ENCODE measurements around the gene CACNA1C.

Gene CACNA1C

GRCh38 chr12:2643576-2644135 is 590.9 kb downstream of the CACNA1C start:
- DNase-seq (ENCODE audit: low read depth in 2 of 2): no peak

DNA sequence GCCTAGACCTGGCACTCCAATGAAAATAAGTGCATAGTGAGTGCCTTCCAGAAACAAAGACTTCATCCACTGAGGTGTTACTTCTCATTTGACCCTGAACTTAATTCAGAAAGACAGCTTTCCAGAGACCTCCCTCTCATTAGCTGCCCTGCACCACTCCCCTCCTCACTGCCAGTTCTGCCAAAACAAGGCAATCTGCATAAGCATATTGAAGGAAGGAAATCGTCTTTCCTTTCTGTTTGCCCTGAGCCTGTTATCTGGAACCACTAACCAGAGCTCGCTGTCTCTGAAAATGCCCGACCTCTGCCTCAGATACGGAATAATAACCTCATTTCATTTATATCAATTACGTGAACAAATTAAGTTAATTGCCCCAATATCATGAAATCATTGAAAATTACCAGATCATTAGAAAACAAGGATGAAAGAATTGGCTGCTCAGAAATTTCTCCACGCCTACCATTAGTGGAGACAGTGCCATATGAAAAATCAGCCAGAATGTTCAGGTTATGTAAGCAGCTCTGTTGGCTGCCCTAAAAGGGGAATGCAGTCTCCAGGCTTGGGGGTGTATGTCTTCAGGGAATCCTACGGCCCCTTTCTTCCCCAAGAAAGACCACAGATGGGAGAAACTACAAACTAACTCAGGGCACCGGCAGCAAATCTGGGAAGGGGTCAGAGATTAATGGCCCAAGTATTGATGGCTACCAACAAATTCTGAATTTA is 592.1 kb downstream of the CACNA1C start:
- DNase-seq (ENCODE audit: low read depth in 2 of 2): no peak

DNA sequence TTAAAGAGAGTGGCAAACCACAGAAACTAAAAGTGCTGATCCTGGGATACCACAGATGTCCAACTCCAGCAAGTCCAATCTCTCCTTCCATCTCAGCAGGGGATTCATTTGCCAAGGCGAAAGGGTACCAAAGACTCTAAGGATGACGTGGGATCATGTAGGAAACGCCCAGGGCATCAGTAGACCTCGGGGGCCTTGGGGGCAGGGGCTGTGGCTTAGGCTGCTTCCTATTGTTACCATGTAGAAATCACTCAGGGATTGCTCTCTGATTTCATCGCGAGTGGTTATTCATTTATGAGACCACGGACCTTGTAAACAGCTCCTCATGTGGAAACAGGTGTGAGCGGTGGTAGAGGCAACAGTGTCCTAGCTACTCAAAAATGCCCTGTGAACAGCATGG is 592.7 kb downstream of the CACNA1C start:
- DNase-seq (ENCODE audit: low read depth in 2 of 2): no peak

DNA sequence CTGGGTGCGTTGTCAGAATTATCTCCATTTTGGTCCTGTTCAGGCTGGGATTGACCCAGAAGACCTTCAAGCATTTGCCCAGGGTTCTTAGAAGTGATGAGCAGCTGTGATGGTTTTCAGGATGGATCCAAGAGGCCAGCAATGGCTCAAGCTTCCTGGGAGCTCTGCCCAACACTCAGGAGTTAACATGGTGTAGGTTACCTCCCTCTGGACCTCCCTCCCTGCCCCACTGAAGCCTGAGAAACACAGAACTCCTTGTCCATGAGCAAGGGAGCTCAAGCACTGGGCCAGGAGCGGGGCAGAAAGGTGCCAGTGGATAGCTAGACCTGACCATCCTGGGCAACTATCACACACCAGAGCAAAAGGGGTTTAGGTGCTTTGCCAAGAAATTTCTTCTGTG is 593.6 kb downstream of the CACNA1C start:
- DNase-seq (ENCODE audit: low read depth in 2 of 2): no peak

- DNase-seq (ENCODE audit: low read depth in 2 of 2): no peak
Measured at GRCh38 chr12:2647186-2647585, 594.4 kb downstream of the CACNA1C start.

DNA sequence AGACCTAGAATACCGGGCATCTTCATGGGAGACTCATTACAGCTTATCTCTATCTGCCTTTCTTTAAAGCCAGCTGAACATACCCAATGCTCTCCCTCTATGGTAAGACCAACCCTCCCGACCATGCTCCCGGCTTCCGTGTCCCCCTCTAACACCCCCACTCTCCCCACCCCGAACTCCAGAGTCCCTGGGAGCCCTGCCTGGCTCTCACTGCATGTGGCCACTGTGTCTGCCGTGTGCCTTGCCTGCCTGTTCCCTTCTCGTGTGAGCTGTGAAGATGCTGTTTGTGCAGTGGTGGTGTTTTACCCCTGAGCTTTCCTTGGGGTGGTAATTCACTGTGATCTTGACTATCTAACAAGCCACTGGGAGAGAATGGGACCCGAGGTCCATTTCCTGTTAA is 595.6 kb downstream of the CACNA1C start:
- DNase-seq (ENCODE audit: low read depth in 2 of 2): no peak

- no peak for DNase-seq (ENCODE audit: low read depth in 2 of 2)
Measured at GRCh38 chr12:2649201-2650030, 596.6 kb downstream of the CACNA1C start.

- no peak for DNase-seq (ENCODE audit: low read depth in 2 of 2)
Measured at GRCh38 chr12:2650261-2651067, 597.7 kb downstream of the CACNA1C start.

DNA sequence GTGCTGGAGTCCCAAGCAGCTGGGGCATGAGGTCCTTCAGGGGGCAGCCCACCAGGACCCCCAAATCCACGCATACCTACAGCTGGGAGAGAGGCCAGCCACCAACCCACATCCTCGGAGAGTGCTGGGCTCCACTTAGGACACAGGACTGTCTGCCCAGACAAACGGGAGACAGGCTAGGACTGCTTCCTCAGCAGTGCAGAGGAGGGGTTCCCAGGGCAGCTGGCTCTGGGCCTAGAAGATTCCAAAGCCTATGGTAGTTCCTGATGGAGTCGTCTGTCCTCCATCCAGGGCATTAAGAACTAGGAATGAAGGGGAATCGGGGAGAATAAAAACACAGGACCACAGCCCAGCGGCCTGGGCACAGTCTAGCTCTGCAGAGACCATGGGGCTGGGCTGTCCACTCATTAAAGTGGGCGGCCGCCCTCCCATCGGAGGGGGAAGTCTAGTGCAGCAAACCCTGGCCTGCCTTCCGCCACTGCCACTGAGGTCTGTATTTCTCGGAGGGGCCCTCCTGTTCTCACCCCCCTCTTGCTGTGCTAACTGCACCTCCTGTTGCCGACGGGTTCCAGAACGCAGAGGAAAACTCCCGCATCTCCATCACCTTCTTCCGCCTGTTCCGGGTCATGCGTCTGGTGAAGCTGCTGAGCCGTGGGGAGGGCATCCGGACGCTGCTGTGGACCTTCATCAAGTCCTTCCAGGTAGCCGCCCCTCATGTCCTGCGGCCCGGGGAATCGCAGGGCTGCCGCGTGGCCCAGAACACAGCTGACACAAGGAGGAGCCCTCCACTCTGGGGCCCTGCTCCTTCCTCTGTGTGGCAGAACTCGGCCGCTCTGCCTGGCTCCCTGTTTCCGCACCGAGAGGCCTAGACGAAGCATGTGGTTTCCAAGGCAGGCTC is 598.5 kb downstream of the CACNA1C start:
- no peak for DNase-seq (ENCODE audit: low read depth in 2 of 2)

GRCh38 chr12:2652011-2652400 is 599.2 kb downstream of the CACNA1C start:
- DNase-seq (ENCODE audit: low read depth in 2 of 2): no peak

DNA sequence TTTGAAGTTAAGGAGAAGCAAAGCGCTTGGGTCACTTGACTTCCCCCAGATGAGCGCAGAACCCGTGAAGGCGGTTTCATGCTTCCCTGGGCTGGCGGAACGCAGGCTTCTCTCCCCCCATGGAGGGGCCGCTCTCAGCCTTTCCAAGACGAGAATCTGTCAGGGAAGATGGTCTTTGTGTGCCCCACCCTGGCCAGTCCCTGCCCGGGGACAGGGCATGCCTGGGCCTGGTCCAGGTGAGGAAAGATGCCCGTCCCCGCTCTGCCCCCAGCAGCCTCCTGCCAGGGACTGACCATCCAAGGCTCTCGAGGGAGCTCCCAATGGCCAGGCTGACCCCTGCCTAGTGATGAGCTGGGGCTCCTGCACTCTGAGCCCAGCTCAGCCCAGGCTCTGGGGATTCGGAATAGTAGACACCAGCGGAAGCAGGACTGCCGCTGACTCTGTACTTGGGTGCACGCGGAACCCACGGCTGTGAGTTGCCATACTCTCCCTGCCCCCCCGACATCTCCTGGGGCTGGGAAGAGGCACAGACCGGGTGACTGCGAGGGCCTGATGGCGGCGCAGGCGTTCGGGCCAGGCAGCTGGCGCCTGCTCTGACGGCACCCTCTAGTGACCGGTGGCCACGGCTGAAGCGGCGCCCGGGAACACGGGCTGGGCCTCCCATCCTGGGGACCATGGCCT is 599.8 kb downstream of the CACNA1C start:
- no peak for DNase-seq (ENCODE audit: low read depth in 2 of 2)

- DNase-seq (ENCODE audit: low read depth in 2 of 2): no peak
Measured at GRCh38 chr12:2653461-2653965, 600.7 kb downstream of the CACNA1C start.

DNA sequence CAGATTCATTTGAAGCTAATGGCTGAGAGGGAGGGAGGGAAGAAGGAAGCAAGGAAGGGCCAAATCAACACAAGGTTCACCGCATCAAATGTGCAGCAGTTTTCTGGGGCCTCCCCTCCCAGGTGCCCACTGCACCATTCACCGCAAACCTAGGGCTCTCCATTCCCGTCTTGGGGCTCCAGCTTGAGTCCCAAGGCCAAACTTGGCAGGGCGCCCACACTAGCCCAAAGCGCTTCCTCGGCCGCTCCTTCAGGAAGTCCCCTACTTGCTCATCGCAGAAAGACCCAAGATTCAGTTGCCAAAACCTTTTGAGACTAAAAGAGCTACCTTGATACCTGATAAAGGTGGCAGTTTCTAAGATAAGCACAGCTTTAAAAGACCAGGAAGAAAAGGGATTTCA is 601.5 kb downstream of the CACNA1C start:
- DNase-seq (ENCODE audit: low read depth in 2 of 2): no peak

DNA sequence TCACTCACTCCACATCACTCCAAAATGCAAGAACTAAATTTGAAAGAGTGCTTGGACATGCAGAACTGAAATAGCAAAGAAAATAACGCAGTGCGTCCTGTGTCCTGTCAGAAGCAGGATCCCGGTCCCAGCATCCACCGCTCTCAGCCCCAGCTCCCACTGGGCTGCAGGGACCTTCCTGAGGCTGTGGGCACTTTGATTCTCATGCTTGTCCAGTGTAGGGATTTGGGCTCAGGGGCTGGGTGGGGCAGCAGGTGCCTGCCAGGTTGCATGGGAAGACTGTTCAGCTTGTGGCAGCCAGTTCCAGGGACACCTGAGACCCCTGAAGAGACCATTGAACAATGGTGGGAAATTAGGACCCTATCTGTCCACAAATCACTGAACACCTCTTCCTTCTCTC is 602.0 kb downstream of the CACNA1C start:
- no peak for DNase-seq (ENCODE audit: low read depth in 2 of 2)

- no peak for DNase-seq (ENCODE audit: low read depth in 2 of 2)
Measured at GRCh38 chr12:2662524-2662923, 609.7 kb downstream of the CACNA1C start.

- DNase-seq (ENCODE audit: low read depth in 2 of 2): no peak
Measured at GRCh38 chr12:2664721-2665577, 612.2 kb downstream of the CACNA1C start.

DNA sequence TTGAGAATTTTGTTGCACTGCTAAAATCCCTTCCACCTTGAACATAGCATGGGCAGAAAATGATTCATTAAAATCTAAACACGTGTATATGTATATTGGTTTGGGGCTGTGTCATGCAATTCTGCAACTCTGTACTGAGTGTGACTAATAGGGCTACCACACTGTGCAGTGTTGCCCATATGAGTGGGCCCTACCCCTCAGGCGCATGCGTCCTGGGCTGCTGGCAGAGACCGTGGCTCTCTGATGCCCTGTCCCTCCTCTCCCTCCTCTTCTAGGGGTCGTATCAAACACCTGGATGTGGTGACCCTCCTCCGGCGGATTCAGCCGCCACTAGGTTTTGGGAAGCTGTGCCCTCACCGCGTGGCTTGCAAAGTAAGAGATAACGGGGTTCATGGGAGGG is 613.6 kb downstream of the CACNA1C start:
- DNase-seq (ENCODE audit: low read depth in 2 of 2): no peak

DNA sequence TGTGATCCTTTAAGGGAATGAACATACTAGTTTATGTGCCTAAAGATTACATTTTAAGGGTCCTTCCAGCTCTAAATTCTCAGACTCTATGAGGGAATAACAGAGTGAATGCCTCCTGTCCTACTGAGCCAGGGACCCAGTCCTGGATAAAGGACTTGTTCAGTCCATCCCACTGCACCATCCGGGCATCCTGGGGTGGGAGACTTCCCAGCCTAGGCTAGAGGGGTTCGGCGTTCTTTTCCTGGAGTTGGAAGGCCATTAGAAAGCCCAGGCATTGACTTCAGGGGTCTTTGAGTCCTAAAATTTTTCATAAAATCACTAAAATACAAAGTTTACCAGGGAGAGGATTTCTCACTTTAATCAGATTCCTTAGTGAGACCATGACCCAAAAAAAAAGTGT is 614.1 kb downstream of the CACNA1C start:
- DNase-seq (ENCODE audit: low read depth in 2 of 2): no peak

DNA sequence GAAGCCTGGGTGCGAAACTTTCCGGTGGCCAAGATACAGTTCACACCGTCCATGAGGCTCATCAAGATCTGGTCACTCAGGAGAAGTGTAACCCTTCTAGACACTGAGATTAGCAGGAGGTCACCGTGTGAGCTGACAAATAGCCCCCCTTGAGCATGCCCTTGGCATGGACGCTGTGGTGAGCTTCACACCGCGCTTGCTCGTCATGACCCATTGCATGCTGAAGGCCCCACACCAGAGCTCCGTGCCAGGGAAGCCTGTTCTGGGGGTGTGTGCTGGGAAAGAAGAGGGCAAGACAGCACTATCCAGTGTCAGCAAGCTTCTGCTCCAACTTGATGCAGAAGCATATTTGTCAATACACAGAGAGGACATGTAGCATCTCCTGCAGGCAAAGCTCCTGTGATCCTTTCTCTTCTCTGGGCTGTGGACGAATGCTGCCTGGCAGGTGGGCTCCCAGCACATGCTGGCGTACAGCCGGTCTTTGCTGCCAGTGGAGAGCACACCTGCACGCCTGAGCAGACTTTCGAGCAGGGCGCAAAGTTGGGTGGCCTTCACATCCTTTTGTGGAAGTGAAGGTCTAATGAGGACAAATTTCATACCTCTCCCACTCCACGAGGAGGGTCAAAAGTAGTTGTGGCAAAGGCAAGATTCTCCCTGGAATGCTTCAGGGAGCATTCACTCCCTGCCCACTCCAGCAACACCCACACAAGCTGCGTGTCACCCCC is 615.1 kb downstream of the CACNA1C start:
- no peak for DNase-seq (ENCODE audit: low read depth in 2 of 2)
